ENCODE data around the gene PDCD1.
"Not testable (repeated sequence)": the region's sequence is repeated elsewhere in the genome, so short reads cannot be mapped to it uniquely, and the experiment has no call there.

PDCD1 gene

DNA sequence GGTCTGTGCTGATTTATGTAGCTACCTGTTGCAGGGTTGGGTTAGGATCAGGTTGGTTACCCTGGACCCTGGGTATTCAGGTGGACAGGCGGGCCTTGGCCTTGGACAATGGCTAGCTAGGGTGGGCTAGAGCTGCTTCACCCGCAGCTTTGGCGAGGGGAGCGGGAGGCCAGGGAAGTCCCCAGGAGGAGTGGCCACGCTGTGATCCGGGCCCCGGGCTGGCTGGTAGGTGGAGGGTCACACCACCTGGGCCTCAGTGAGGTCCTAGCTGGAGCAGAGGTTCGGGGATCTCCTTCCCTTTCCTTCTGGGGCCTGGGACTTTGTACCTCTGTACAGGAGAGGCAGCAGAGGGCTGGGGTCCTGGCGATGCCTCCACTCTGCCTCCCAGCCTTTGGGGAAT is 20.6 kb upstream of the PDCD1 start:
- in situ Hi-C loops (cut with MboI; ENCODE audit: low sequenced_read_pairs), result no loop called here

DNA sequence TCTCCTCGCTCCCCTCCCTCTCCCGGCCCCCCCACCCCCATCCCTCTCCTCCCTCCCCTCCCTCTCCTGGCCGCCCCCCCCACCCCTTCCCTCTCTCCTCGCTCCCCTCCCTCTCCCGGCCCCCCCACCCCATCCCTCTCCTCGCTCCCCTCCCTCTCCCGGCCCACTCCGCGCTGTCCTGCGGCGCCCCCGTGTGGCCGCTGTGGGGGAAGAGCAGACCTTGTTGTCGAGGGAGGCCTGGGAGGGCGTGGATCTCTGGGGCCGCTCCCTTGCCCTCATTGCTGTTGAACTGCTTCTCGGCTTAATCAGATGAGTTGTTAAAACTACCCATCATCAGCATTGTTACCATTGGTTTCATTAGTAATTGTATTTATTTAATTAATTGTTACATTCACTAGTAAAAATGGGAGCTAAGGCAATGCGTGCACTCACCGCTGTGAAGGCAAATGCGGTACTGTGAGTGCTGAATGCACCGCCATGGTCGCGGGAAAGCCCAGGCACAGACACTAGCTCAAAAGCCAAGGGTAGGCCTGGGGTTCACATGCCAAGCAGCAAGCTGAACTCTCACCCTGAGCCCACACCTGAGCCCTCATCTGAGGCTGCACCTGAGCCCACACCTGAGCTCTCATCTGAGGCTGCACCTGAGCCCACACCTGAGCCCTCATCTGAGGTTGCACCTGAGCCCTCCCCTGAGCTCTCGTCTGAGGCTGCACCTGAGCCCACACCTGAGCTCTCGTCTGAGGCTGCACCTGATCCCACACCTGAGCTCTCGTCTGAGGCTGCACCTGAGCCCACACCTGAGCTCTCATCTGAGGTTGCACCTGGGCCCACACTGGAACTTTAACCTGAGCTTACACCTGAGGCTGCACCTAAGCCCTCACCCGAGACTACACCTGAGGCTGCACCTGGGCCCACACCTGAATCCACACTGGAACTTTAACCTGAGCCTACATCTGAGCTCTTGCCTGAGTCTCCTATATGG is 19.6 kb upstream of the PDCD1 start:
- in situ Hi-C loops (cut with MboI; ENCODE audit: low sequenced_read_pairs), result no loop called here

DNA sequence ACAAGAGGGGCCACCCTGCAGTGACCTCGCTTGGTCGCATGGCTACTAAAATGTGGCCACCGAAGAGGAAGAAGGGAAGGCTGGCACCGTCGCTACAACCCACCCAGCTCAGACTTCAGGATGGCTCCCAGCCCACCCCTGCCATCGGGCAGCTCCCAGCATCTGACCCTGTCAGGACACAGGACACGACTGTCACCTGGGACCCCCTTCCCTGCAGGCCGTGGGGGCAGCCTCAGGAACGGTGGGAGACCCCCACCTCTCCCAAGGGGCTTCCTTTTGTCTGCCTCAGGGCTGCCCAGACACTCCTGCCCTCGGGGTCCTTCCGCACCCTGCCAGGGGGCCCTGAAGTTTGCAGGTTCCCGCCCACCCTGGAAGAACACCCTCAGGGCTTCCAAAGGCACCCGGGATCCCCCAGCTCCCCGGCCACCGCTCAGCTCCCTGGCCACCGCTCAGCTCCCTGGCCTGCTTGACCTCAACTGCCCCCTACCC is 18.5 kb upstream of the PDCD1 start:
- in situ Hi-C loops (cut with MboI; ENCODE audit: low sequenced_read_pairs), result no loop called here

DNA sequence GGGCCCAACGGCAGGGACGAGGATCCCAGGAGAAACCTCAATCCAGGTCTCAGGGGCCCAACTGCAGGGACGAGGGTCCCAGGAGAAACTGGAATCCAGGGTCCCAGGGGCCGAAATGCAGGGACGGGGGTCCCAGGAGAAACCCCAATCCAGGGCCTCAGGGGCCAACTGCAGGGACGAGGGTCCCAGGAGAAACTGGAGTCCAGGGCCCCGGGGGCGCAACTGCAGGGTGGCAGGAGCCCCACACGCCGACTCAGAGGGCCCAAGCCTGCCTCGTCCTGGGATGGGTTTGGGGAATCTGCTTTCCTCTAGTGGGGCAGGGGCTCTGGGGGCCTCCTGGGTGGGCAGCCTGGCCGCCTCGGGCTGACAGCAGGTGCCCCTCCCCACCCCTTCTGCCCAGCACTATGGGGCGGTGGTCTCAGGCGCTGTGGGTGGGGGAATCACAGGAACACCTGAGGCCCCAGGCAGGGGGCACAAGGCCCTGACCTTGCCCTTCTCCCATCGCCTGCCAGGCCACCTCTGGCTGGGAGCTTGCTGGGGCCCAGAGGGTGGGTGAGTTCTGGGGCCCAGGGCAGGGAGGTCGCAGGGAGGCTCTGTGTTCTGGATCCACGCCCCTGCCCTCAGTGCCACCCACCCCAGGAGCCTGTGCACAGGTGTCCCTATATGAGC is 18.0 kb upstream of the PDCD1 start:
- in situ Hi-C loops (cut with MboI; ENCODE audit: low sequenced_read_pairs), result no loop called here

DNA sequence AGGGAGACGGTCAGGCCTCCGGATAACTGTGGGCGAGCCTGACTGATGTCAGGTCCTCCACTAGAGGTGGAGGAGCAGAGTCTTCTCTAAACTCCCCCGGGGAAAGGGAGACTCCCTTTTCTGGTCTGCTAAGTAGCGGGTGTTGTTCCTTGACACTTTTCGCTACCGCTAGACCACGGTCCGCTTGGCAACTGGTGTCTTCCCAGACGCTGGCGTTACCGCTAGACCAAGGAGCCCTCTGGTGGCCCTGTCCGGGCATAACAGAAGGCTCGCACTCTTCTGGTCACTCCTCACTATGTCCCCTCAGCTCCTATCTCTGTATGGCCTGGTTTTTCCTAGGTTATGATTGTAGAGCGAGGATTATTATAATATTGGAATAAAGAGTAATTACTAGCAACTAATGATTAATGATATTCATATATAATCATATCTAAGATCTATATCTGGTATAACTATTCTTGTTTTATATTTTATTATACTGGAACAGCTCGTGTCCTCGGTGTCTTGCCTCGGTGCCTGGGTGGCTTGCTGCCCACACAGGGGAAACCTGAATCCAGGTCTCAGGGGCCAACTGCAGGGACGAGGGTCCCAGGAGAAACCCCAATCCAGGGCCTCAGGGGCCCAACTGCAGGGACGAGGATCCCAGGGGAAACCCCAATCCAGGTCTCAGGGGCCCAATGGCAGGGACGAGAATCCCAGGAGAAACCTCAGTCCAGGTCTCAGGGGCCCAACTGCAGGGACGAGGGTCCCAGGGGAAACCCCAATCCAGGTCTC is 17.2 kb upstream of the PDCD1 start:
- in situ Hi-C loops (cut with MboI; ENCODE audit: low sequenced_read_pairs), result not testable (repeated sequence)

DNA sequence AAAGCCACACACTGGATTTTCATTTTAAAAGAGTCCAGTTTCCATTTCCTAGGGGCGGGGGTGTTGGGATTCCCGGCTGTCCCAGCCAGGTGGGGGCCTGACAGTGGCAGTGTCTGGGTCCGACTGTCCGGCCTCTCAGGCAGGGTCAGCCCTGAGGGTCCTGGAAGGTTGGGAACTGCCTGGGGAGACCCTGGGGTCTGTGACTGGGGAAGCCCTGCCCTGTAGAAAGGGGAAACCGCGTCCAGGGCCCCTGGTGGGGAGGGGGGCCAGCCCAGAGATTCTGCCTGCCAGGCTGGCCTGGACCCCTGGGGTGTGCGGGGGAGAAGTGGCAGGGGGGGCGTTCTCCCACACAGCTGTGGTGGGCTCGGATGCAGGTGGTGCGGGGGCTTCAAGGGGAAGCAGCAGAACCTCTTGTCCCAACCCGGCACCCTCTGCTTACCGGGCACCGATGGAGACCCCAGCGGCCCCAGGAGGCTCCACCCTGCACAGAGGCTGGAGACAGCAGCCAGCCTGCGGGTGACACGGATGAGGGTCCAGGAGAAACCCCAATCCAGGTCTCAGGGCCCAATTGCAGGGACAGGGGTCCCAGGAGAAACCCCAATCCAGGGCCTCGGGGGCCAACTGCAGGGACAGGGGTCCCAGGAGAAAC is 15.7 kb upstream of the PDCD1 start:
- in situ Hi-C loops (cut with MboI; ENCODE audit: low sequenced_read_pairs), result no loop called here

DNA sequence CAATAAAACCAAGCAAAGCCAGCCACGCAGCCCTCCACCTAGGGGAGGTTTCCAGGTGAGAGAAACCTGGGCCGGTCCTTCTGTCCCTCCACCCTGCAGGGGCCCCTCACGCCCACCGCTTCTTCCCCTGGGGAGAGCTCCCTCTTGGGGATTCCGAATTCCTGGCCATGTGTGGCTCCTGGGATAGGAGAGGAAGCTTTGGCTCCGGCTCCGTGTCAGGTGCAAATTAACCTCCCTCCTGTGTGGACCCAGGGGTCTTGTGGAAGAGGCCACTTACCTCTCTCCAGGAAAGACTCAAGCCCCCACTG is 15.1 kb upstream of the PDCD1 start:
- in situ Hi-C loops (cut with MboI; ENCODE audit: low sequenced_read_pairs), result no loop called here

DNA sequence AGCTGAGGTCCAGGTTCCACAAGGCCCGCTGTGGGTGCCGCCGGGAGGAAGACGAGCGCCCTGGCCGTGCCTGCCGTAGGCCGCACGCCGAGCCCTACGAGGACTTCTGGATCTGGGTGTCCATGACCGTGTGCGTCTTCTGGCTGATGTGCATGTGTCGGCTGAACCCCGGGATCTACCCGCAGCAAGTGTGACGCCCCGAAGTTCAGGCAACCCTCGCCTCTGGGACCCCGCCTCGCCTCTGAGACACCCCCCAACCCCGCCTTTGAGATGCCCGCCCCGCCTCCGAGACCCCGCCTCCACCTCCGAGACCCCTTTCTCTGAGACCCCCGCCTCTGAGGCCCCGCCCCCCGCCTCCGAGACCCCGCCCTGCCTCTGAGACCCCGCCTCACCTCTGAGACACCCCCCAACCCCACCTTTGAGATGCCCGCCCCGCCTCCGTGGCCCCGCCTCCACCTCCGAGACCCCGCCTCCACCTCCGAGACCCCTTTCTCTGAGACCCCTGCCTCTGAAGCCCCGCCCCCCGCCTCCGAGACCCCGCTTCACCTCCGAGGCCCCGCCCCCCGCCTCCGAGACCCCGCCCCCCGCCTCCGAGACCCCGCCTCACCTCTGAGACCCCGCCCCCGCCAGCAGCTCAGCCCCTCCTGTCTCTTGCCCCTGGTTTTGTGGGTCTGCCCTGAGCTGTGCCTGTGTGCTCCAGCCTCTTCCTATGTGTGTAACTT is 14.5 kb upstream of the PDCD1 start:
- in situ Hi-C loops (cut with MboI; ENCODE audit: low sequenced_read_pairs), result no loop called here

DNA sequence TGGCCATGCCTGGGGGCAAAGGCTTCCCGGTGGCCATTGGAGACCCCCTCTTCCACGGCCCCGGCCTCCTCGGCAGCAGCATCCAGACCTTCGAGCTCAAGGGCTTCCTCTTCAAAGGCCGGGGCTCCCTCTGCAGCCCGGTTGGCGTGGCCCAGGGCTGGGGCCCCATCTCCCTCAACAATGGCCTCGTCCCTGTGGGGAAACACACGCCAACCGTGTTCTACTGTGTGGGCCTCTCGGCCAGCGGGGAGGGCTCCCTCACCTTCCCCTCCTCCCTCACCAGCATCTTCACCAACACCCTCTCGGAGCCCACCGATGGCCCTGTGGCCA is 13.6 kb upstream of the PDCD1 start:
- in situ Hi-C loops (cut with MboI; ENCODE audit: low sequenced_read_pairs), result no loop called here

DNA sequence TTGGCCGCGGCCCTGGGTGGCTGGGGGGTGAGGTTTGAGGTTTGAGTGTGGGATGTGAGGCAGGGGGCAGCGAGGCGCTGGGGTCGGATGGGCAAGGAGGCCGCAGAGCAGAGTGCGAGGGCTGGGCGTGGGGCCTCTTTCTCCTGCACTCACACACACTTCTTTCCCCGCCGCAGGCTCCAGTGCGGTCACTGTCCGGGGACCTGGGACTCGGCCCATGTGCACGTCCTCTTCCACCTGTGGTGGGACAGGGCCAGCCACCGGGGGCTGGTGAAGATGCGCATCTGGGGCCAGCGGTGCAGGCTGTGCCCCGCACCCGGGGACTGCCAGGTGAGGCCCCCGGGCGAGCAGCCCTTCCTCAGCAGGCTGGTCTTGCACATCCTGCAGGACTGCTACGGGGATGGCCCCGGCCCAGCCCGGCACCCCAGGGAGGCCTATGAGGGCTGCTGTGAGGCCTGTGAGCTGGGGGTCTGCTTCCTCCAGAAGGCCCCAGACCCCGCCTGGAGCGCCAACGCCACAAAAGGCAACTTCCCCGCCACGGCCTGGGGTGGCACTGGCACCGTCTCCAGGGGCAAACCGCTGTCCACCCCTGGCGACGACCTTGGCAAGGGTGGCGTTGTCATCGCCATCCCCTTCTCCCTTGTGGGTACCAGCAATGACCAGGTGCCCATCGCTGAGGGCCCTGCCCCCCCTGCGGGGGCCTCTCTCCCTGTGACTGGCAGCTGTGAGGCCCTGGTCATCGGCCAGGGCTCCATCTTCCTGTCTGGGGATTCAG is 13.0 kb upstream of the PDCD1 start:
- in situ Hi-C loops (cut with MboI; ENCODE audit: low sequenced_read_pairs), result no loop called here

DNA sequence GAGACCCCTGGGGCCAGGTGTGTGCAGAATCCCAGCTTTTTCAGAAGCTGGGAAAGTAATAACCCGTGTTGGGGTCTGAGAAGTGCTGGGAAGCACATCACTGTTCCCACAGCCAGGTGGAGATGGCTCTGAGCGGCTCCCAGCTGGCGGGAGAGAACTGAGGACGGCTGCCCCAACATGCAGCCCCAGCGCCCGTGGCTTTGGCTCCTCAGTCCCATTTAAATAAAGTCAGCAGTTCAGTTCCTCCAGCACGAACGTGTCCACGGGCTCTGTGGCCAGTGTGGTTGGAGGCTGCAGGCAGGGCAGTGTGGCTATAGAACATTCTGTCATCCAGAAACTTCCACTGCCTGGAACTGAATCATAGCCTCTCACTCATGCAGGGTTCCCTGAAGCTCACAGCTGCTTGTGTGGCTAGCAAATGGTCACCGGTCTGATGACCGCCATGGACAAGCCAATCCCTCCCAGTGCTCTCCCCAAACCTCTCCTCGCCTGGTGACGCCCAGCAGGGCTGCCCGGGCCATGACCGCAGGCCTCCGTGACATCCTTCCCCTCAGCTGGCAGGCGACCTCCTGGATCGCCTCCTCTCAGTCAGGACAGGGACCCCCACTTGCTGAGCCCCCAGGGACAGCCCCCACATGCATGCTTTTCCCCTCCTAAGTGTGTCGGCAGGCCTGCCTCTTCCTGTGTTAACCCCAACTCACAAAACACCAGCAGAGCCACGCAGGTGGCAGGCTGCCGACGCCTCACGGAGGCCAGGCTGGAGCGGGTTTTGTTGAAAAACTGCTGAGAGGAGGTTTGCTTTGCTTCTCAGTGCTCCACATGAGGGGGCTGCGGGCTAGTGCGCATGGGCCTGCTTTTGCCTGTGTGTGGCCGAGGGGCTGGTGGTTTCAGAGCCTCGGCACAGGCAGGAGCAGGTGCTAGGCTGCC is 12.2 kb upstream of the PDCD1 start:
- in situ Hi-C loops (cut with MboI; ENCODE audit: low sequenced_read_pairs), result no loop called here

DNA sequence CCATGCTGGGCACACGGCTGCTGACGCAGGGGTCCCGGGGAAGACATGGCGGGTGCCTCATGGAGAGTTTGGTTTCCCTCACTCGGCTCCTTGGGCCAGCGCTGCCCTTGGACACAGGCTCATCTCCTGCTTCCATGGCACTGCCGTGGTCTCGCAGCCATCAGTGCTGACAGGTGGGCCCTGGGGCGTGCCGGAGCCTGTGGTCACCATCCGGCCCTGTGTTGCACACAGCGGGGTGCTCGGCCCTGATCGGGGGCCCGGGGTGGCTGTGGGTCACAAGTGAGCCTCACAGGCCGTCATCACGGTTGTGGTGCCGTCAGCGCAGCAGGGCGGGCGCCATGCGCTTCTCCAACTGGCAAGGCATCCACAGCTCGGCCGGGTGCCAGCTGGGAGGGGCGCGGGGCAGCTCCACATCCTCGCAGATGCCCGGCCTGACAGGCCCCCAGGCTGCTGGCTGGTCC is 11.4 kb upstream of the PDCD1 start:
- in situ Hi-C loops (cut with MboI; ENCODE audit: low sequenced_read_pairs), result no loop called here

DNA sequence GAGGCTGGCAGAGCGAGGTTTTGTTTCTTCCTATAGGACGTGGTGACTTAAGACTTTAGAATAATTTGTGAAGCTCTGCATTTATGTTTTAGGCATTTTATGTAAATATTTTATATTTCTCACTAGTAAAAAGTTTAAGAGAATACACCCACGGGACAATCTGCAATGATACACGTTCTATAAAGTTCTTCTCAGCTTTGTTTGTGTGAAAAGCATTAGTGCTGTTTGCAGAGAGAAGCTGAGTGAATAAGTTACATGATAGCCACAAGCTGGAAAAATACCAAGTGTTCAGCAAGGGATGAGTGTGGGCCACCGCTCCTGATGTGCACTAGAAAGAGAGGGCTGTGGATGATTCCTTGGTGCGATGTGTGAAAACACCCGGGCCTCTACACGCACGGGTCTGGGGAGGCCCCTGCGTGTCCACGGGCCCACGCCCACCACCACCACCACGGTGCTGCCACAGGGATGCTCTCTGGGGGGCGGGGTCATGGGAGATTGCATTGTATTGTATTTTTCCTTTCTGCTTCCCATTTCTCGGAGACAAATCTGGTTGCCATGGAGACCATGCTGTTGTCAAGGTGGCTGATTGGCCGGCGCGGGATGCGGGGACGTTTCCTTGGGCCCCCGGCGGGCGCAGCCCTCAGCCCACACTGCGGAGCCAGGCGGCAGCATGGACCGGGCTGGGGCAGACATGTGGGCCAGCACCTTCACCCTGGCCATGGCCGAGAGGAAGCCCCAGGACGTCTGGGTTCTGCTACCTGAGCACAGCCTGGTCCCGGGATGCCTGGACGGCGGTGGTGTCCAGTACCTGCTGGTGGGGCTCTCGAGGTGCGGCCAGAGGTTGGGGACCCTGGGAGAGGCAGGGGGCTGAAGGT is 10.6 kb upstream of the PDCD1 start, which contains the start of gene RTP5:
Gene RTP5, plus strand, starts transcription at position 643 of the 875 bp plus-strand sequence. Its CDS starts 28 bp downstream, at position 671.
- in situ Hi-C loops (cut with MboI; ENCODE audit: low sequenced_read_pairs), result no loop called here

DNA sequence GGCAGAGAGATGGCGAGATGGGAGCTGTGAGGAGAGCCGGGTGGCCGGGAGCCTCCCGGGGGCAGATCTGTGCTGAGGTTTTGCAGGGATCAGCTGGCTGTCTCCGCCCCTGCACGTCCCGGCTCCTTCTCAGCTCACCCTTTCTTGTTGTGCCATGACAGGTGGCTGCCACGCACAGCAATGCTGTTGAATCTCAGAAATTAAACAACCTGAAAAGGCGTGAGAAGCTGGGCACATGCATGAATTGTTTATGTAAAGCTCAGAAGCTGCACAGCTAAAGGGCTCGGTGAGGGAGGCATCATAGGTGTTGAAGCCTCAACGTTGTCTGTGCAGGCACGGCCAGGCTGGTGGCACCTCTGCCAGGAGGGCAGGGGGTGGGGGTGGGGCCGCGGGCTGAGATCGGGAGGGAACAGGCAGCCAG is 10.0 kb upstream of the PDCD1 start:
- in situ Hi-C loops (cut with MboI; ENCODE audit: low sequenced_read_pairs), result no loop called here

DNA sequence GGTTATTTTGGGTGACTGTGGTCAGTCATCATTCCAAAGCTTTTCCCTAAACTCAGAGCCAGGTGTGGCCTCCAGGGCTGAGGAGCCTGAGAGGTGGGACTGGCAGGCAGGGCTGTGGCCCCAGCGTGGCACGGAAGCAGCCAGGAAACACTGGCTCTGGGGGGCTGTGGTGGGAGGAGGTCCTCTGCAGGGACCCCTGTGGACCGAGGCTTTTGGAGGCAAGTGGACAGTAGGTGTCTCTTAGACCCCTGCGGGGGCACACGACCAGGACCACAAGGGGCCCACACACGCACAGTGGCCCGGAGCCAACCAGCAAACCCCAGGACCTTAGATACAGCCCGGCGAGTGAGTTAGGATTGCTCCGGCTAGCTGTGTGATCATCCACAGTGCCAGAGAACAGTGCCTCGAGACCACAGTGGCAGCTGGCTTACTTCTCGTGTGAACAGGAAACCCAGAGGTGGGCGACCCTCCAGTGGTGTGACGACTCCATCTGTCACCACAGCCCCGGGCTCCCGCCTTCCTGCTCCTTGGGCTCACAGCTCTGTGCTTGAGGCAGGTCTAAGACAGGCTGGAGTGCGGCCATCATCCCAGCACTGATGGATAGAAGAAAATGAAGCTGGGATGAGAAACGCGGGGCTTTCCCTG is 9.2 kb upstream of the PDCD1 start:
- in situ Hi-C loops (cut with MboI; ENCODE audit: low sequenced_read_pairs), result no loop called here

DNA sequence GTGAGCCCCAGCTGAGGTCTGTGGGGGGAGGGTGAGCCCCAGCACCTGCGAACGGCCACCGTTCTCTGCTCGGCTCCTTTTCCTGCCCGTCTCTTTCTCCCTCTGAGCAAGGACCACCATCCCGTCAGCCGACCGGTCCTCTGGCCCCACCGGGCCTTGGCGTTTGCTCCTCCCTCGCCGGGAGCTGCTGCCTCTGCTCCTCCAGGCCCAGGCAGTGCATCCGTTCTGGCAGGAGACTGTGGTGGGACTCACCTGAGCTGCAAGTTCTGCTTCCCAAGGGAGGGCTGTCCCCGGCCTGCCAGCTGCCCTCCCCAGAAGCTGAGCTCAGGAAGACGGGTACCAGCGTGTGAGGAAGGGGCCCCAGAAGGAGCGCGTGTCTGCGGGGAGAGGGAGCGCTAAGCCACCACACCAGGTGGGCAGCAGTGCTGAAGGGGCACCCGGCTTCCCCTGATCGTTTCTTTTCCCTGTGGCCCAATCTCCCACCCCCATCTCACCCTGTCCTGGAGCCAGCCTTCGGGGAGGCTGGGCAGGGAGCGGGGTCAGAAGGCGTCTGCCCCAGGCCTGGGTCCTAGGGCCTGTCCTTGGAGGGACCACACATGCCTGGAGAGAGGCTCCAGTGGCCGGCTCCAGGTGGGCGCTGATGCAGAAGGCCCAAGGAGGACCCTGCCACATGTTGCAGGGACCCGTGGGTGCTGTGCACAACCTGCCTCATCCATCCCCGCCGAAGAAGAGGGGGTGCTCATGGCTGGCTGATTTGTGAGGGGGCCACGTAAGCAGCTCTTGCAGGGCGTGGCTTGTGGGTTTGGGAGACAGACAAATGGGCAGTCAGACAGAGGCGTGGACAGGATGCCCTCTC is 8.3 kb upstream of the PDCD1 start:
- in situ Hi-C loops (cut with MboI; ENCODE audit: low sequenced_read_pairs), result no loop called here

All from hTERT RPE-1 (cell line).